Progenitor cell of endocrine pancreas (in vitro differentiated cells): ENCODE measurements around the gene ATP2B2. TPM values are rescaled to one million over a fixed set of nuclear protein-coding genes. Genes with fewer than 3 reads are reported as not detected.

Experiments used
- DNase-seq: peaks from one replicate; pipeline ENCODE4 v3.0.0; 2021; ENCODE audit warnings: low spot score; ENCODE audit not compliant: unreplicated experiment
- H3K27ac Mint-ChIP-seq: 2 replicates; pipeline ENCODE4 v1.8.0; 2021; ENCODE audit warnings: mild to moderate bottlenecking, moderate library complexity, mixed read lengths
- H3K27me3 Mint-ChIP-seq: 2 replicates; pipeline ENCODE4 v1.8.0; 2021; ENCODE audit warnings: mixed read lengths
- H3K36me3 Mint-ChIP-seq: 2 replicates; pipeline ENCODE4 v1.8.0; 2022; ENCODE audit warnings: mixed read lengths; ENCODE audit not compliant: insufficient read depth
- H3K4me1 Mint-ChIP-seq: 2 replicates; pipeline ENCODE4 v1.8.0; 2021; ENCODE audit warnings: low read depth, mixed read lengths
- H3K4me3 Mint-ChIP-seq: 2 replicates; pipeline ENCODE4 v1.8.0; 2021; ENCODE audit warnings: low read depth, mild to moderate bottlenecking, moderate library complexity, mixed read lengths
- H3K9me3 Mint-ChIP-seq: 2 replicates; pipeline ENCODE4 v1.8.0; 2021; ENCODE audit warnings: low read depth, mixed read lengths
- total RNA-seq: library from RNA; stranded (reverse); gene quantifications from 2 replicates; pipeline ENCODE4 v1.2.1, GENCODE V29; 2021
- TF ChIP-seq, protein P1 (sequence below): fragments of 200-600 bp; sonication (generic); IDR thresholded peaks from one replicate; pipeline ENCODE4 v1.5.0; 2021; ENCODE audit warnings: antibody characterized with exemption, mild to moderate bottlenecking; ENCODE audit not compliant: unreplicated experiment

Gene ATP2B2
- total RNA-seq, 1 donor from 2014 or later, result 0.07 TPM

DNA sequence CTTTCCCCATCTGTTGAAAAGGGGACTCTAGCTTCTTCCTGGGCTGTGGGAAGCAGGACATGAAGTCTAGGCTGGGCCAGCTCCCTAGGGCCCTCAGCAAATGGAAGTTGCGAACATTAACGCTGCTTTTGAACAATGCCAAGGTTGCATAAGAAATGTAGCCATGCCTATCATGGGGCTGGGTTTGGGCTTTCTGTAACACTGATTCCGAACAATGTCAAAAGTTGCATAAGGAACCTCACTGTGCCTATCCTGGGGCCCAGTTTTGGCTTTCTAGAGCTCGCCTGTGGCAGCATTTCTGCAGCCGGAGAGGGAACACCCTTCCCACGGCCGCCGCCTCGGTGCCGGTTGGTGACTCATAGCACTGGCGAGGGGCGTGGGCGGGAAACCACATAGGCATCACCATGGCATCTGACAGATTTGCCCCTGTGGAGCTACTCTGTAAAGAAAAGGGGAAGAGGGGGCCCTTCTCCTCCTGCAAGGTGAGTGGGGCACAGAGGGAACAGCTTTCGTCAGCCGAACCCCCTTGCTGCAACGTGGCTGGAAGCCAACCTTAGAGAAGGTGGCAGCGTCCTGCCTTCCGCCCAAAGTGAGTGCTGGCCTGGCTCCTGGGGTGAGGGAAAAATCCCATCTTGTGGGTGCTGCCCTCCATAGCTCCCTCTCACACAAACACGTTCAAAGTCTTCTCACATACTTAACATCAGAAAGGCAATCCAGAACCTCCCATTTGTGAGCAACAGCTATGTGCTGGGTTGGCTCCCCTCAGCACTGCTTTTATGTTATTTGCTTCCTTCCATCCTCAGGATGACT, 46.6 kb upstream of the ATP2B2 start:
- DNase-seq, result no peak
- Mint-ChIP-seq H3K4me3 (no peak overlapping the region), H3K4me1 (peaks cover 10% of the 10 kb centered on the region)

DNA sequence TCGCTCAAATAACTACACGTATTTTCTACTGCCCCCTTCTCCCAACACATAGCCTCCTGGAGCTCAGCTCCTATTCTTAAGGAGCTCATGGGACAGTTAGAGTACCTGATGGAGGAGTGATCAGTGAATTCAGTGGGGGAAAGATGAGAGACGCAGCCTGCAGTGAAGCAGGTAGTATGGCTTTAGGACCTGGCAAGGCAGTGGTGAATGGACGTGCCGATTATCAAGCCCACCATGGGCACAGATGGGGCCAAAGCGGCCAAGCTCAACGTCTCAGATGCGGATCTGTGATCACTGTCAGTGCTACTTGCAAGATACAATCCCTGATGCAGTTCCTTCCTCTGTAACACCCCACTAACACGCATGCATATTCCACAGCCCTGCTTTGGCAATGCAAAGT, 45.8 kb upstream of the ATP2B2 start:
- no peaks in the 10 kb centered on the region for H3K9me3 Mint-ChIP-seq
- no peak for DNase-seq
- H3K27me3 Mint-ChIP-seq, result no peaks in the 10 kb centered on the region
- peaks cover 10% of the 10 kb centered on the region for H3K4me1 Mint-ChIP-seq
- H3K4me3 Mint-ChIP-seq, result no peak overlapping the region
- H3K36me3 Mint-ChIP-seq, result no peaks in the 10 kb centered on the region
- H3K27ac Mint-ChIP-seq, result no peak overlapping the region
- TF ChIP-seq, protein P1, sequence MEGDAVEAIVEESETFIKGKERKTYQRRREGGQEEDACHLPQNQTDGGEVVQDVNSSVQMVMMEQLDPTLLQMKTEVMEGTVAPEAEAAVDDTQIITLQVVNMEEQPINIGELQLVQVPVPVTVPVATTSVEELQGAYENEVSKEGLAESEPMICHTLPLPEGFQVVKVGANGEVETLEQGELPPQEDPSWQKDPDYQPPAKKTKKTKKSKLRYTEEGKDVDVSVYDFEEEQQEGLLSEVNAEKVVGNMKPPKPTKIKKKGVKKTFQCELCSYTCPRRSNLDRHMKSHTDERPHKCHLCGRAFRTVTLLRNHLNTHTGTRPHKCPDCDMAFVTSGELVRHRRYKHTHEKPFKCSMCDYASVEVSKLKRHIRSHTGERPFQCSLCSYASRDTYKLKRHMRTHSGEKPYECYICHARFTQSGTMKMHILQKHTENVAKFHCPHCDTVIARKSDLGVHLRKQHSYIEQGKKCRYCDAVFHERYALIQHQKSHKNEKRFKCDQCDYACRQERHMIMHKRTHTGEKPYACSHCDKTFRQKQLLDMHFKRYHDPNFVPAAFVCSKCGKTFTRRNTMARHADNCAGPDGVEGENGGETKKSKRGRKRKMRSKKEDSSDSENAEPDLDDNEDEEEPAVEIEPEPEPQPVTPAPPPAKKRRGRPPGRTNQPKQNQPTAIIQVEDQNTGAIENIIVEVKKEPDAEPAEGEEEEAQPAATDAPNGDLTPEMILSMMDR, result no peak

More for the DNA sequence above, 46.6 kb upstream of the ATP2B2 start:
- no peaks in the 10 kb centered on the region for H3K9me3 Mint-ChIP-seq
- no peaks in the 10 kb centered on the region for H3K27me3 Mint-ChIP-seq
- no peak overlapping the region for H3K27ac Mint-ChIP-seq
- TF ChIP-seq, protein P1, result no peak
- no peaks in the 10 kb centered on the region for H3K36me3 Mint-ChIP-seq

DNA sequence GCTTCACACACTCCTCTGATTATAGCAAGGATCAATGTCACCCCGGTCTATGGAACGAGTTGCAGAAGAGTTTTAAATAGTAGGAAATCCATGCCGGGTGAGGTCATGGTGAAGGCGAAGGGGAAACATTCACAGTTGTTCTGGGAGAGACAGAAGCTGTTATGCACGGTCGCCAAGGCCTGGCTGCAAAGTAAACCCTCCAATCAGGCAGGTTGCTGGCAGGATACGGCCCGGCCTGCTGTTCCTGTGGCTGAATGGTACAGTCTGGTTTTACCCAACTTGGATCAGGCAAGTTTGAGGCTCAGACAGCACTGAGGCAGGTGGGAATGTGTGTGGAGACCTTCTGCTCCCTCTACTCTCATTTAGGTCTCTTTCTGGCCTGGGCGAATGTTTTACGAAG, 45.3 kb upstream of the ATP2B2 start:
- TF ChIP-seq, protein P1, result no peak
- no peaks in the 10 kb centered on the region for H3K9me3 Mint-ChIP-seq
- no peak for DNase-seq
- H3K4me1 Mint-ChIP-seq, result peaks cover 10% of the 10 kb centered on the region
- no peaks in the 10 kb centered on the region for H3K27me3 Mint-ChIP-seq
- H3K4me3 Mint-ChIP-seq, result no peak overlapping the region
- H3K27ac Mint-ChIP-seq, result no peak overlapping the region
- no peaks in the 10 kb centered on the region for H3K36me3 Mint-ChIP-seq

DNA sequence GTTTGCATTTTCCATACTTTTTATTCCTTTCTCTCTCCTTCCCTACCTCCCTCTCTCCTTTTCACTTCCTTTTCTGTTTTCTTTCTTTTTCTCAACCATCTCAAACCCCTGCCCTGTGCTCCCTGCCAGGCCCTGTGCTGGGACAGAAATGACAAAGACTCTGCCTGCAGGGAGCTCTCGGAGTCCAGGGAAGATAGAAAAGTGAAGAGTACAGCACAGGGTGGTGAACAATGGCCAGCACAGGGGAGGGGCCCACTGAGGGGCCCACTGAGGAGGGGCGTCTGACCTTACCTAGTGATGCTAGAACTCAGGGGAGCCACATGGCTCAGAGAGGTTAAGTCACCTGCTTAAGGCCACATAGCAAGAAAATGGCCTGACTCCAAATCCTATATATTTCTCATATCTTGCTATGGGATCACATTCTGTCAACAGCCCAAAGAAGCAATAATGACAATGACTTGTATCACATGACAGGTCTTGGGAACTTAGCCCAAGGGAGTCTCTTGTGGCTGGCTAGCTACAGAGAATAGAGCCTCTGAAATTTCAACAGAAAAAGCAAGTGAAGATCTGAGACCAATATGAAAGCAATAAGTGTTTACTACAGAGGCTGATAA, 44.3 kb upstream of the ATP2B2 start:
- H3K36me3 Mint-ChIP-seq, result no peaks in the 10 kb centered on the region
- peaks cover 10% of the 10 kb centered on the region for H3K4me1 Mint-ChIP-seq
- H3K4me3 Mint-ChIP-seq, result no peak overlapping the region
- H3K27ac Mint-ChIP-seq, result no peak overlapping the region
- no peaks in the 10 kb centered on the region for H3K27me3 Mint-ChIP-seq
- no peak for DNase-seq
- no peaks in the 10 kb centered on the region for H3K9me3 Mint-ChIP-seq
- TF ChIP-seq, protein P1, result no peak

DNA sequence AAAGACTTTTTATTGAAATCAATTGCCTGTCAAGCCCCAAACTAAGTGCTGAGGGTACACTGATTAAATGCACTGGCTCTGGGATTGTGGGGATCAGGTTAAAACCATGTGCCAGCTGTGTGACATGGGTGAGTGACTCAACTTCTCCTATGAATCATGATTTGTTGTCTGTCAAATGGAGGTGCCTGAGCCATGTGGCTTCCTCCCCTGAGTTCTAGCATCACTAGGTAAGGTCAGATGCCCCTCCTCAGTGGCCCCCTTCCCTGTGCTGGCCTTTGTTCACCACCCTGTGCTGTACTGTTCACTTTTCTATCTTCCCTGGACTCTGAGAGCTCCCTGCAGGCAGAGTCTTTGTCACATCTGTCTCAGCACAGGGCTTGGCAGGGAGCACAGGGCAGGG, 43.6 kb upstream of the ATP2B2 start:
- no peaks in the 10 kb centered on the region for H3K9me3 Mint-ChIP-seq
- no peak for DNase-seq
- H3K4me1 Mint-ChIP-seq, result peaks cover 7% of the 10 kb centered on the region
- no peaks in the 10 kb centered on the region for H3K27me3 Mint-ChIP-seq
- H3K27ac Mint-ChIP-seq, result no peak overlapping the region
- H3K4me3 Mint-ChIP-seq, result no peak overlapping the region
- no peaks in the 10 kb centered on the region for H3K36me3 Mint-ChIP-seq
- TF ChIP-seq, protein P1, result no peak
